Ovary (tissue), 9 donors: ENCODE measurements around the gene PNPLA5. TPM values are rescaled to one million over a fixed set of nuclear protein-coding genes. Genes with fewer than 3 reads are reported as not detected.

Experiments
- DNase-seq, 5 donors: peaks; one replicate each; pipeline ENCODE4 v3.0.0-alpha.2; 2019 to 2020
- H3K27ac ChIP-seq, 2 donors: fragments of 200-600 bp; one replicate each; pipeline versions ENCODE4 v1.5.1 to v1.8.0; 2019 to 2022
- H3K27me3 ChIP-seq: fragments of 200-600 bp; one replicate; pipeline ENCODE4 v1.8.0; 2022
- H3K36me3 ChIP-seq: fragments of 200-600 bp; sonication (generic); one replicate; pipeline ENCODE4 v1.5.1; 2019
- H3K4me1 ChIP-seq: one replicate; pipeline ENCODE4 v1.8.1; 2013; ENCODE audit warnings: mild to moderate bottlenecking, moderate library complexity; ENCODE audit not compliant: insufficient read depth
- H3K4me3 ChIP-seq: fragments of 200-600 bp; sonication (generic); one replicate; pipeline ENCODE4 v1.5.1; 2017
- H3K9me3 ChIP-seq, 2 donors: fragments of 200-600 bp in 1 of 2; sonication (generic) in 1 of 2; one replicate each; pipeline versions ENCODE4 v1.5.1 to v1.8.1; 2013 to 2019; ENCODE audit warnings: mild to moderate bottlenecking in 1 of 2, moderate library complexity in 1 of 2
- EP300 ChIP-seq: sonication (generic); formaldehyde crosslinking; IDR thresholded peaks from one replicate; pipeline ENCODE4 v1.6.1; 2017; ENCODE audit warnings: antibody characterized with exemption
- POLR2A ChIP-seq: fragments of 450-650 bp; IDR thresholded peaks from one replicate; pipeline ENCODE4 v1.6.1; 2017; ENCODE audit warnings: antibody characterized with exemption, mild to moderate bottlenecking, moderate library complexity
- WGBS, 3 donors: extraction: QIAGEN DNeasy Blood & Tissue Kit in 1 of 3; methylation state at CpG; one replicate each; pipeline versions ENCODE4 v1.1.5 to v1.1.7; 2013 to 2017; 5-methylcytosine and 5-hydroxymethylcytosine counted together
- intact Hi-C, 4 donors: fragments of 100-400 bp; cut with DNase I; formaldehyde crosslinking; loops; one replicate each; pipeline versions ENCODE4 v1.11.0 to v1.15.1; 2022 to 2023
- polyA plus RNA-seq, 2 donors: library from polyadenylated mRNA; stranded (reverse); fragments of 200-250 nt in 1 of 2; fragments of 350-450 nt in 1 of 2; fragmentation: Illumina TruSeq in 1 of 2; extraction: RNeasy Lipid Tissue Mini Kit (QIAGEN cat#74804) in 1 of 2; gene quantifications; one replicate each; pipeline ENCODE4 v1.2.3, GENCODE V29; 2013 to 2014
- total RNA-seq, 7 donors: library from RNA; depleted of rRNA in 2 of 7; stranded (reverse); fragments of >200 nt in 2 of 7; fragmentation: NEBNext Ultra II Directional in 3 of 7; extraction: Animal tissue kit (Norgen Biotek cat#: 25700) in 3 of 7; gene quantifications; one replicate each; pipeline versions ENCODE4 v1.1.0 to v1.2.4, GENCODE V29; 2016 to 2023
- TF ChIP-seq, protein P1 (sequence below), 3 donors: fragments of 450-650 bp in 2 of 3; fragments of 200-600 bp in 1 of 3; IDR thresholded peaks; one replicate each; pipeline versions ENCODE4 v1.5.1 to v1.8.0; 2016 to 2022; ENCODE audit warnings: antibody characterized with exemption in 3 of 3, mild to moderate bottlenecking in 1 of 3
- donor health status: DM: no; HTN: no; CAD: no; lungs with moderate emphysema.
- donor health status: DM: no; HTN: no; CAD: no.
- donor health status: Bipolar disorder and iron deficiency.
- donor health status: DM: yes; HTN: yes; CAD: no.
- donor health status: DM: no; HTN: no; CAD: no.
- donor health status: DM: yes; HTN: yes; CAD: no.

Gene PNPLA5
- total and polyA plus RNA-seq, 9 donors, result 0.10 TPM; not detected in 8

DNA sequence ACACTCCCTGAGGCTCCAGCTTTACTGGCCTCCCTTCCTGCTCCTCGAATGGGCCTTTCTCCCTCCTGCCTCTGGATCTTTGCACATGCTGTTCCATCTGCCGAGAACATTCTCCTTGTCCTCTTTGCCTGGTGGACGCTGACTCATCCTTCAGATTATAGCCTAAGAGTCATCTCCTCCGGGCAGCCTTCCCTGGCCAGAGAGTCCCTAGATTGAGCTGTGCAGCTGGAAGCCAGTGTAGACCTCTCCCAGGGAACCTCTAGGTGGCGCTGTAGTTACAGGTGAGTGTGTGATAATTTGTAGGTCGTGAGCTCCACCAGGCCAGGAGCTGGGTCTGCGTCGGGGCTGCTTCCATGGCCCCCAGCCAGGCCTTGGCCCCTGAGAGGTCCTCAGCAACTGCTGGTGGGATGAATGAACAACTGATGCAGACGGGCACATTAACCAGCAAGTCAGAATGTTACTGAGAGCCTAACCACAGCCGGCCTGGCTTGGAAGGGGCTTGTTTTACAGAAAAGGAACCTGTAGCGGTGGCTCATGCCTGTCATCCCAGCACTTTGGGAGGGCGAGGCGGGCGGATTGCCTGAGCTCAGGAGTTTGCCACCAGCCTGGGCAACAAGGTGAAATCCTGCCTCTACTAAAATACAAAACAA lies 8.7 kb downstream of the PNPLA5 start:
- no peaks in the 10 kb centered on the region for H3K27me3 ChIP-seq
- H3K36me3 ChIP-seq, result no peaks in the 10 kb centered on the region
- H3K9me3 ChIP-seq, result no peaks in the 10 kb centered on the region
- peaks cover 4% of the 10 kb centered on the region for H3K4me1 ChIP-seq
- intact Hi-C loops, result loop anchor here in 2 of 4 donors (10.0 kb wide), 2 partner anchors 488 to 658 kb away; no protein-coding TSS in a partner anchor
- H3K27ac ChIP-seq, result no peak overlapping the region
- TF ChIP-seq, protein P1, sequence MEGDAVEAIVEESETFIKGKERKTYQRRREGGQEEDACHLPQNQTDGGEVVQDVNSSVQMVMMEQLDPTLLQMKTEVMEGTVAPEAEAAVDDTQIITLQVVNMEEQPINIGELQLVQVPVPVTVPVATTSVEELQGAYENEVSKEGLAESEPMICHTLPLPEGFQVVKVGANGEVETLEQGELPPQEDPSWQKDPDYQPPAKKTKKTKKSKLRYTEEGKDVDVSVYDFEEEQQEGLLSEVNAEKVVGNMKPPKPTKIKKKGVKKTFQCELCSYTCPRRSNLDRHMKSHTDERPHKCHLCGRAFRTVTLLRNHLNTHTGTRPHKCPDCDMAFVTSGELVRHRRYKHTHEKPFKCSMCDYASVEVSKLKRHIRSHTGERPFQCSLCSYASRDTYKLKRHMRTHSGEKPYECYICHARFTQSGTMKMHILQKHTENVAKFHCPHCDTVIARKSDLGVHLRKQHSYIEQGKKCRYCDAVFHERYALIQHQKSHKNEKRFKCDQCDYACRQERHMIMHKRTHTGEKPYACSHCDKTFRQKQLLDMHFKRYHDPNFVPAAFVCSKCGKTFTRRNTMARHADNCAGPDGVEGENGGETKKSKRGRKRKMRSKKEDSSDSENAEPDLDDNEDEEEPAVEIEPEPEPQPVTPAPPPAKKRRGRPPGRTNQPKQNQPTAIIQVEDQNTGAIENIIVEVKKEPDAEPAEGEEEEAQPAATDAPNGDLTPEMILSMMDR (IDR thresholded peaks at IDR 0.05), result no peak
- TF ChIP-seq EP300 (no peak), POLR2A (no peak)
- 38 to 47% (median 45%) methylated on average over 14 of the region's 14 CpGs for WGBS, 3 donors
- no peak overlapping the region for H3K4me3 ChIP-seq
- DNase-seq, result peak in 1 of 5 donors; percentile 37

DNA sequence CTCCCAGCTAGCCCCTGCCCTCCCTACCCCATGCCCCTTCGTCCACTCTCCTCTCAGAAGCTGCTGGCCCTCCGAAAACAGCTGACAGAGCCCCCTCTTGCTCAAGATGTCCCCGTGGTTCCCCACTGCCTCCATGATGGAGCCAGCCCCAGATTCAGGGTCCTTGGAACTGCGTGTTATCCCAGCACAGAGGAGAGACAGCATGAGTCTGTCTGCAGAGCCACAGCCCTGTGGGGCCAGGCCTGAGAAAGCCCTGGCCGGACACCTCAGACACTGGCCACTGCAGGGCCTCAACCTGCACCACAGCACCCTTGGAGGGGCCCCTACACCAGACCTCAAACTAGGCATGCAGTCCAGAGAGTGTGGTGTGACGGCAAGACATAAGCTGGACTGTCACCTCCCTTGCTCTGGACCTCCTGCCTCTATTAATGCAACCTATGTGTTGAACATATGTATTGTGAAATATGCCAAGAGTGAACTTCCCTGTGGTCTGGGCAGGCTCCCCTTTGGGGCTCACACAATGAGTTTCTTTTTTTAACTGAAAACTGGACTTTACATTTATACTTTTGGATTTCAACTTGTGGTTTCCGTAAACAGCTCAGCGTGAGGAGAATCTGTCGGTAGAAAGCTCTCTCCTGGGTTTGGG lies 9.6 kb downstream of the PNPLA5 start:
- TF ChIP-seq POLR2A, result no peak
- no peak for TF ChIP-seq EP300
- TF ChIP-seq, protein P1 (IDR thresholded peaks at IDR 0.05), result no peak
- no peak overlapping the region for H3K27ac ChIP-seq
- H3K36me3 ChIP-seq, result no peaks in the 10 kb centered on the region
- WGBS, 3 donors, result 77 to 83% (median 78%) methylated on average over 9 of the region's 9 CpGs
- intact Hi-C loops, result loop anchor here in 2 of 4 donors (10.0 kb wide), 2 partner anchors 487 to 657 kb away; no protein-coding TSS in a partner anchor
- H3K9me3 ChIP-seq, result no peaks in the 10 kb centered on the region
- peaks cover 4% of the 10 kb centered on the region for H3K4me1 ChIP-seq
- DNase-seq, result peak in 1 of 5 donors; percentile 19
- no peaks in the 10 kb centered on the region for H3K27me3 ChIP-seq
- no peak overlapping the region for H3K4me3 ChIP-seq

DNA sequence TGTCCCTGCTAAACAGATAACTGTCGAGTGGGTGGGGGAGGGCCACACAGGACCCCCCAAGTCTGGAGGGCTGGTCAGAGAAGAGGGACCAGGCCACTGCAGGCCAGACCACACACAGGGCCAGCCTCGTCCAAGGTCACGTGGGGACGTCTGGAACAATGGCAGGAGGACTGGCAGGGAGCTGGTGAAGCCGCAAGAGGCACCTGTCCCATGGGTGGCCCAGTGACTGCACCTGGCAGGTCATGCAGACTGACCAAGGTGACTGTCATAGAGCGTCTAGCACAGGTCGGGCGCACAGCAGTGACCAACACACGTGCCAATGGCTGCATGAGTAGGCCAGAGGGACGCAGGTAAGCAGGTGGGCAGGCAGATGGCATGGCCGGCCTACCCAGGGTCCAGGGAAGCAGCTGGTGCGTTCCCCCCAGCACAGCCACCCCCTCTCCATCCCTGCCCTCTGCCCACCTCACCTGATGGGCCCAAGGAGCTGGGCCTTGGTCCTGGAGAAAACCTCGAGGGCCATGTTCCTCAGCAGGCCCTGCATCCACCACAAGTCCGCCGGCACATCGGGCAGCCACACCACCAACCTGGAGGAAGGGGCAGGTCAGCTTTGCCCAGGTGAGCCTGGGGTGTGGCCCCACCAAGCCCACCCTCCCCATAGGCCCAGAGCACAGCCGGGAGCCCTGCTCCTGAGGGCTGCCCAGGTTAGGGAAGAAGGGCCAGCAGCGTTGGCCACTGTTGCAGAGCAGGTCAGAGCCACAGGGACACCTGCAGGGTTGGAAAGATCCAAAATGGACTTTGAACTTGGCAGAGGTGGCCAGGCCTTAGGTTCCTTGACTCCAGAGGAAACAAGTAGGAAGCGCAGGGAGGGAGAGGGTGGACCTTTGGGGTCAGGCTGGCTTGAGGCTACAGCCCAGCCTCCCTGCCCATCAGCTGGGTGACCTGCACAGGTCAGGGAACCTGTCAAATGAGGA lies 10.4 kb downstream of the PNPLA5 start:
- intact Hi-C loops, result loop anchor here in 2 of 4 donors (10.0 kb wide), 2 partner anchors 487 to 657 kb away; no protein-coding TSS in a partner anchor
- Histone ChIP-seq H3K9me3 (no peaks in the 10 kb centered on the region), H3K4me3 (no peak overlapping the region), H3K36me3 (no peaks in the 10 kb centered on the region), H3K27ac (no peak overlapping the region), H3K4me1 (peaks cover 4% of the 10 kb centered on the region), H3K27me3 (no peaks in the 10 kb centered on the region)
- peak in 1 of 5 donors; percentile 31 for DNase-seq
- 83 to 84% (median 83%) methylated on average over 18 to 19 of the region's 19 CpGs for WGBS, 3 donors
- TF ChIP-seq EP300, result no peak

DNA sequence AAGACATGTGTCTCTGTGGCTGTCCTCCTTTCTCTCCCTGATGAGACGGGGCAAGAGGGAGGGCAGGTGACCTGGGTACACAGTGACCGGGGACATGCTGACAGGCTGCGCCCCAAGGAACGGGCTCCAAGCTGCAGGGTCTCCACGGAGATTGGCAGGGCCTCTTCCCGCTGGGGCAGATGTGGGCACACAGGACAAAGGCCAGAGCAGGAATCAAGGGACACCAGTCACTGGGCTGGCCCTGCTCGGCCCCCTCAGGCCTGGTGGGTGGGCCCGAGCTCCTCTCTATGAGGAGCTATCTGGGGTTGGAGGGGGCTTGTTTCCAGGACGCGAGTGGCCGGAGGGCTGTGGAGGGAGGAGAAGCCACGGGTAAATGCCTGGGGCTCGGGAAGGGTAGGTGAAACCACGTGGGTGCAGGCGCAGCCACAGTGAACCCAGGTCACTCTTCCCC lies 11.2 kb downstream of the PNPLA5 start:
- Histone ChIP-seq H3K27ac (no peak overlapping the region), H3K36me3 (no peaks in the 10 kb centered on the region), H3K4me3 (no peak overlapping the region), H3K9me3 (no peaks in the 10 kb centered on the region), H3K4me1 (peaks cover 4% of the 10 kb centered on the region), H3K27me3 (no peaks in the 10 kb centered on the region)
- intact Hi-C loops, result loop anchor here in 2 of 4 donors (10.0 kb wide), 2 partner anchors 486 to 656 kb away; no protein-coding TSS in a partner anchor
- DNase-seq, result peak in 2 of 5 donors; percentile 17 to 32
- WGBS, 3 donors, result 80 to 88% (median 85%) methylated on average over 15 of the region's 15 CpGs
- TF ChIP-seq EP300 (no peak), POLR2A (no peak)
- TF ChIP-seq, protein P1 (IDR thresholded peaks at IDR 0.05), result no peak
